Measurements from ENCODE around the gene PLAAT3. TPM values are rescaled to one million over a fixed set of nuclear protein-coding genes. Genes with fewer than 3 reads are reported as not detected.
A peak's percentile ranks its signal among the peaks of the same experiment; 100 is the strongest.
"Not testable (repeated sequence)": the region's sequence is repeated elsewhere in the genome, so short reads cannot be mapped to it uniquely, and the experiment has no call there.

The PLAAT3 gene
- total RNA-seq, 4 donors from 2014 or later: 45.9 to 69.1 (median 53.2) TPM

- not testable (repeated sequence) for H3K36me3 ChIP-seq, ATAC-seq, H3K9me3 ChIP-seq, H3K27me3 ChIP-seq, H3K4me3 ChIP-seq
- Histone ChIP-seq H3K4me1 (peaks cover 0 to 41% (median 3%) of the 10 kb centered on the region in 3 donors), H3K27ac (peak overlapping the region in 3 of 4 donors; percentile 52 to 62 (median 55))
- TF ChIP-seq POLR2AphosphoS5 (IDR thresholded peaks at IDR 0.05): peak; percentile 57
- 41 to 55% methylated on average over 2 to 10 of the region's 11 CpGs for WGBS, 2 donors (ENCODE audit: low coverage in 1 of 2)
These were observed 11.7 kb downstream of the PLAAT3 start for GRCh38 chr11:63602290-63603179.

DNA sequence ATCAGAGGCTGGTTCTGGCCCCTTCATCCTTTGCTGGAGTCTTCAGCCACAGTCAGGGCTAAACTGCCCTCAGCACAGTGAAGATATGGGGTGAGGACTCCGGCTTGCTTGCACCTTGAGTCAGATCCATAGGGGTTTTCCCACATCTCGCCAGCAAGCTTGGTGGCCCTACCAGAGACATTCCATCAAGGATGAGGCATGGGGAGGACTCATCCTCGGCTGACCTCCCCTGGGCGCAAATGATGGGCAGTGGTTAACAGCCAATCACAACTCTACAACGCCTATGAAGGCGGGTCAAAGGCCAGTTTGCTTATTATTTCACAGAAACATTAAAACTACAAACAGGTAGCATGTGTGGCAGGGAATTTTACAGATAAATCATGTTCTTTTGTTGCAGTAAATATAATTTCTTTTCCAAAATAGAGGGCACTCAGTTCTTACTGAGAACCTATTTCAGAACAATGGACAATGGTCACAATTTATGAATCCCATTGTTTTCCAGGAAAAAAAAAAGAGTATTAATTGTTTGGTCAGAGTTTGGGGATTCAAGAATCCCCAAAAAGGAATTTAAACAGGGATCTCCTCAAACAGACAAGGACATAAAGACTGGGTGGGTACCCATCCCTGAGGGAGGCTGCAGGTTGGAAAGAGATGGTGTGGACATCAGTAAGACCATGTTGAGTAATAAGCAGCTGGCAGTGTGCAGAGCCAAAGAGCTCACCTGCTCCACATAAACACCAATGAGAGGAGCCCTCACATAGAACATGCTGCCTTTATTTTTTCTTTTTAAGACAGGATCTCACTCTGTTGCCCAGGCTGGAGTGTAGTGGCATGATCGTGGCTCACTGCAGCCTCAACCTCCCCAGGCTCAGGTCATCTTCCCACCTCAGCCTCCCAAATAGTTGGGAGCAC lies 14.8 kb downstream of the PLAAT3 start:
- Histone ChIP-seq H3K9me3 (no peaks in the 10 kb centered on the region), H3K27me3 (no peaks in the 10 kb centered on the region), H3K4me3 (no peak overlapping the region), H3K36me3 (peaks cover 0 to 36% of the 10 kb centered on the region in 2 donors), H3K27ac (no peak overlapping the region), H3K4me1 (peaks cover 0 to 41% (median 3%) of the 10 kb centered on the region in 3 donors)
- ATAC-seq: no peak
- TF ChIP-seq EP300 (IDR thresholded peaks at IDR 0.05) (no peak), POLR2AphosphoS5 (IDR thresholded peaks at IDR 0.05) (no peak), POLR2A (IDR thresholded peaks at IDR 0.05) (no peak)
- TF ChIP-seq, protein P1, sequence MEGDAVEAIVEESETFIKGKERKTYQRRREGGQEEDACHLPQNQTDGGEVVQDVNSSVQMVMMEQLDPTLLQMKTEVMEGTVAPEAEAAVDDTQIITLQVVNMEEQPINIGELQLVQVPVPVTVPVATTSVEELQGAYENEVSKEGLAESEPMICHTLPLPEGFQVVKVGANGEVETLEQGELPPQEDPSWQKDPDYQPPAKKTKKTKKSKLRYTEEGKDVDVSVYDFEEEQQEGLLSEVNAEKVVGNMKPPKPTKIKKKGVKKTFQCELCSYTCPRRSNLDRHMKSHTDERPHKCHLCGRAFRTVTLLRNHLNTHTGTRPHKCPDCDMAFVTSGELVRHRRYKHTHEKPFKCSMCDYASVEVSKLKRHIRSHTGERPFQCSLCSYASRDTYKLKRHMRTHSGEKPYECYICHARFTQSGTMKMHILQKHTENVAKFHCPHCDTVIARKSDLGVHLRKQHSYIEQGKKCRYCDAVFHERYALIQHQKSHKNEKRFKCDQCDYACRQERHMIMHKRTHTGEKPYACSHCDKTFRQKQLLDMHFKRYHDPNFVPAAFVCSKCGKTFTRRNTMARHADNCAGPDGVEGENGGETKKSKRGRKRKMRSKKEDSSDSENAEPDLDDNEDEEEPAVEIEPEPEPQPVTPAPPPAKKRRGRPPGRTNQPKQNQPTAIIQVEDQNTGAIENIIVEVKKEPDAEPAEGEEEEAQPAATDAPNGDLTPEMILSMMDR (IDR thresholded peaks at IDR 0.05): no peak
- 73 to 90% methylated on average over 2 to 3 of the region's 7 CpGs for WGBS, 2 donors (ENCODE audit: low coverage in 1 of 2)

DNA sequence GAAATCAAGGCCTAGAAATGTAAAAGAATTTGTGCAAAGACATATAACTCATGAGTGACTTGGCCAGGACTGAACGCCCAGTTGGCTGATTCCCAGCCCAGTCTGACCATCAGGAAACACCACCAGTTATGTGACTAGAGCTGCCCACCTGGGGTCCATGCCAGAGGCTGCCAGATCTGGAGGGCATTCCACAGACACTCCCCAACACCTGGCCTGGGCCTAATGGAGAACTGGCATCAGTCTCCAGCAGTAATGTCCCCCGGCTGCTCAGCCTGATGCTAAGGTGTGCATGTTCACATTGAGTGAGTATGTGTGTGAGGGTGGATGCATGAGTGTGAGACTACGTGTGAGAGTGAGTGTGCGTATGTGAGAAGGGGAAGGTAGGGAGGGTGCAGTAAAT lies 15.7 kb downstream of the PLAAT3 start:
- Histone ChIP-seq H3K9me3 (no peaks in the 10 kb centered on the region), H3K36me3 (peaks cover 0 to 45% of the 10 kb centered on the region in 2 donors), H3K4me1 (peaks cover 0 to 37% (median 3%) of the 10 kb centered on the region in 3 donors), H3K4me3 (no peak overlapping the region), H3K27ac (no peak overlapping the region), H3K27me3 (no peaks in the 10 kb centered on the region)
- no peak for TF ChIP-seq EP300 (IDR thresholded peaks at IDR 0.05)
- TF ChIP-seq POLR2AphosphoS5 (IDR thresholded peaks at IDR 0.05): no peak
- TF ChIP-seq, protein P1 (IDR thresholded peaks at IDR 0.05): no peak
- no peak for TF ChIP-seq POLR2A (IDR thresholded peaks at IDR 0.05)
- 67% methylated on average over 3 of the region's 4 CpGs; no CpG with 5 or more reads in 1 of the 2 donors for WGBS, 2 donors (ENCODE audit: low coverage in 1 of 2)
- ATAC-seq: no peak

GRCh38 chr11:63595296-63595695 lies 18.9 kb downstream of the PLAAT3 start:
- Histone ChIP-seq H3K36me3 (peaks cover 0 to 78% of the 10 kb centered on the region in 2 donors), H3K4me1 (peaks cover 0 to 13% (median 0%) of the 10 kb centered on the region in 3 donors), H3K27me3 (no peaks in the 10 kb centered on the region), H3K9me3 (no peaks in the 10 kb centered on the region), H3K27ac (no peak overlapping the region), H3K4me3 (no peak overlapping the region)
- ATAC-seq: no peak
- 54 to 55% methylated on average over 4 of the region's 4 CpGs for WGBS, 2 donors (ENCODE audit: low coverage in 1 of 2)
- TF ChIP-seq POLR2A (IDR thresholded peaks at IDR 0.05): no peak
- TF ChIP-seq EP300 (IDR thresholded peaks at IDR 0.05): no peak
- TF ChIP-seq, protein P1 (IDR thresholded peaks at IDR 0.05): no peak
- no peak for TF ChIP-seq POLR2AphosphoS5 (IDR thresholded peaks at IDR 0.05)

GRCh38 chr11:63592975-63593395 lies 21.2 kb downstream of the PLAAT3 start:
- TF ChIP-seq, protein P1 (IDR thresholded peaks at IDR 0.05): peak in 3 of 4 experiments; percentile 36 to 55 (median 46)
- no peak for TF ChIP-seq POLR2AphosphoS5 (IDR thresholded peaks at IDR 0.05)
- H3K4me3 ChIP-seq: no peak overlapping the region
- no peaks in the 10 kb centered on the region for H3K9me3 ChIP-seq
- ATAC-seq: no peak
- H3K36me3 ChIP-seq: peaks cover 0 to 99% of the 10 kb centered on the region in 2 donors
- no peaks in the 10 kb centered on the region for H3K27me3 ChIP-seq
- H3K4me1 ChIP-seq: no peaks in the 10 kb centered on the region
- H3K27ac ChIP-seq: no peak overlapping the region
- 58 to 100% methylated on average over 2 to 3 of the region's 4 CpGs for WGBS, 2 donors (ENCODE audit: low coverage in 1 of 2)
